ENCODE measurements around the gene CHST6. TPM values are rescaled to one million over a fixed set of nuclear protein-coding genes. Genes with fewer than 3 reads are reported as not detected.

Gene CHST6
- total and polyA plus RNA-seq, 2 of the 8 experiments (the other 6 are each of a cell fraction or from before 2014, with no cell fraction given), result 18.2 to 25.4 TPM

- TF ChIP-seq, protein P1, sequence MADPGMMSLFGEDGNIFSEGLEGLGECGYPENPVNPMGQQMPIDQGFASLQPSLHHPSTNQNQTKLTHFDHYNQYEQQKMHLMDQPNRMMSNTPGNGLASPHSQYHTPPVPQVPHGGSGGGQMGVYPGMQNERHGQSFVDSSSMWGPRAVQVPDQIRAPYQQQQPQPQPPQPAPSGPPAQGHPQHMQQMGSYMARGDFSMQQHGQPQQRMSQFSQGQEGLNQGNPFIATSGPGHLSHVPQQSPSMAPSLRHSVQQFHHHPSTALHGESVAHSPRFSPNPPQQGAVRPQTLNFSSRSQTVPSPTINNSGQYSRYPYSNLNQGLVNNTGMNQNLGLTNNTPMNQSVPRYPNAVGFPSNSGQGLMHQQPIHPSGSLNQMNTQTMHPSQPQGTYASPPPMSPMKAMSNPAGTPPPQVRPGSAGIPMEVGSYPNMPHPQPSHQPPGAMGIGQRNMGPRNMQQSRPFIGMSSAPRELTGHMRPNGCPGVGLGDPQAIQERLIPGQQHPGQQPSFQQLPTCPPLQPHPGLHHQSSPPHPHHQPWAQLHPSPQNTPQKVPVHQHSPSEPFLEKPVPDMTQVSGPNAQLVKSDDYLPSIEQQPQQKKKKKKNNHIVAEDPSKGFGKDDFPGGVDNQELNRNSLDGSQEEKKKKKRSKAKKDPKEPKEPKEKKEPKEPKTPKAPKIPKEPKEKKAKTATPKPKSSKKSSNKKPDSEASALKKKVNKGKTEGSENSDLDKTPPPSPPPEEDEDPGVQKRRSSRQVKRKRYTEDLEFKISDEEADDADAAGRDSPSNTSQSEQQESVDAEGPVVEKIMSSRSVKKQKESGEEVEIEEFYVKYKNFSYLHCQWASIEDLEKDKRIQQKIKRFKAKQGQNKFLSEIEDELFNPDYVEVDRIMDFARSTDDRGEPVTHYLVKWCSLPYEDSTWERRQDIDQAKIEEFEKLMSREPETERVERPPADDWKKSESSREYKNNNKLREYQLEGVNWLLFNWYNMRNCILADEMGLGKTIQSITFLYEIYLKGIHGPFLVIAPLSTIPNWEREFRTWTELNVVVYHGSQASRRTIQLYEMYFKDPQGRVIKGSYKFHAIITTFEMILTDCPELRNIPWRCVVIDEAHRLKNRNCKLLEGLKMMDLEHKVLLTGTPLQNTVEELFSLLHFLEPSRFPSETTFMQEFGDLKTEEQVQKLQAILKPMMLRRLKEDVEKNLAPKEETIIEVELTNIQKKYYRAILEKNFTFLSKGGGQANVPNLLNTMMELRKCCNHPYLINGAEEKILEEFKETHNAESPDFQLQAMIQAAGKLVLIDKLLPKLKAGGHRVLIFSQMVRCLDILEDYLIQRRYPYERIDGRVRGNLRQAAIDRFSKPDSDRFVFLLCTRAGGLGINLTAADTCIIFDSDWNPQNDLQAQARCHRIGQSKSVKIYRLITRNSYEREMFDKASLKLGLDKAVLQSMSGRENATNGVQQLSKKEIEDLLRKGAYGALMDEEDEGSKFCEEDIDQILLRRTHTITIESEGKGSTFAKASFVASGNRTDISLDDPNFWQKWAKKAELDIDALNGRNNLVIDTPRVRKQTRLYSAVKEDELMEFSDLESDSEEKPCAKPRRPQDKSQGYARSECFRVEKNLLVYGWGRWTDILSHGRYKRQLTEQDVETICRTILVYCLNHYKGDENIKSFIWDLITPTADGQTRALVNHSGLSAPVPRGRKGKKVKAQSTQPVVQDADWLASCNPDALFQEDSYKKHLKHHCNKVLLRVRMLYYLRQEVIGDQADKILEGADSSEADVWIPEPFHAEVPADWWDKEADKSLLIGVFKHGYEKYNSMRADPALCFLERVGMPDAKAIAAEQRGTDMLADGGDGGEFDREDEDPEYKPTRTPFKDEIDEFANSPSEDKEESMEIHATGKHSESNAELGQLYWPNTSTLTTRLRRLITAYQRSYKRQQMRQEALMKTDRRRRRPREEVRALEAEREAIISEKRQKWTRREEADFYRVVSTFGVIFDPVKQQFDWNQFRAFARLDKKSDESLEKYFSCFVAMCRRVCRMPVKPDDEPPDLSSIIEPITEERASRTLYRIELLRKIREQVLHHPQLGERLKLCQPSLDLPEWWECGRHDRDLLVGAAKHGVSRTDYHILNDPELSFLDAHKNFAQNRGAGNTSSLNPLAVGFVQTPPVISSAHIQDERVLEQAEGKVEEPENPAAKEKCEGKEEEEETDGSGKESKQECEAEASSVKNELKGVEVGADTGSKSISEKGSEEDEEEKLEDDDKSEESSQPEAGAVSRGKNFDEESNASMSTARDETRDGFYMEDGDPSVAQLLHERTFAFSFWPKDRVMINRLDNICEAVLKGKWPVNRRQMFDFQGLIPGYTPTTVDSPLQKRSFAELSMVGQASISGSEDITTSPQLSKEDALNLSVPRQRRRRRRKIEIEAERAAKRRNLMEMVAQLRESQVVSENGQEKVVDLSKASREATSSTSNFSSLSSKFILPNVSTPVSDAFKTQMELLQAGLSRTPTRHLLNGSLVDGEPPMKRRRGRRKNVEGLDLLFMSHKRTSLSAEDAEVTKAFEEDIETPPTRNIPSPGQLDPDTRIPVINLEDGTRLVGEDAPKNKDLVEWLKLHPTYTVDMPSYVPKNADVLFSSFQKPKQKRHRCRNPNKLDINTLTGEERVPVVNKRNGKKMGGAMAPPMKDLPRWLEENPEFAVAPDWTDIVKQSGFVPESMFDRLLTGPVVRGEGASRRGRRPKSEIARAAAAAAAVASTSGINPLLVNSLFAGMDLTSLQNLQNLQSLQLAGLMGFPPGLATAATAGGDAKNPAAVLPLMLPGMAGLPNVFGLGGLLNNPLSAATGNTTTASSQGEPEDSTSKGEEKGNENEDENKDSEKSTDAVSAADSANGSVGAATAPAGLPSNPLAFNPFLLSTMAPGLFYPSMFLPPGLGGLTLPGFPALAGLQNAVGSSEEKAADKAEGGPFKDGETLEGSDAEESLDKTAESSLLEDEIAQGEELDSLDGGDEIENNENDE (IDR thresholded peaks at IDR 0.05; ENCODE audit: insufficient replicate concordance, low read length), result no peak
- TF ChIP-seq ZNF274 (IDR thresholded peaks at IDR 0.05; ENCODE audit: borderline replicate concordance, extremely low read depth, low read length) (no peak), BACH1 (IDR thresholded peaks at IDR 0.05; ENCODE audit: low read length) (no peak), CBX8 (IDR thresholded peaks at IDR 0.05; ENCODE audit: borderline replicate concordance, low read depth, low read length) (no peak), SRF (IDR thresholded peaks at IDR 0.05; ENCODE audit: low read depth, low read length) (no peak), RNF2 (IDR thresholded peaks at IDR 0.05; ENCODE audit: borderline replicate concordance, low read depth, low read length, missing control alignments, poor library complexity, severe bottlenecking) (no peak), E2F6 (IDR thresholded peaks at IDR 0.05) (no peak), CHD2 (IDR thresholded peaks at IDR 0.05; ENCODE audit: low read length) (no peak), TCF12 (IDR thresholded peaks at IDR 0.05; ENCODE audit: low read depth, low read length) (no peak), ASH2L (IDR thresholded peaks at IDR 0.05; ENCODE audit: low read length) (no peak), RAD21 (IDR thresholded peaks at IDR 0.05 in 1 of 2, conservative IDR thresholded peaks at IDR 0.05 in 1 of 2; ENCODE audit: low read depth in 2 of 2, low read length in 2 of 2) (no peak)
Observed at GRCh38 chr16:75483222-75483621, 12.0 kb downstream of the CHST6 start (continued).
